Measurements from ENCODE around the gene PRSS8.

Gene PRSS8

GRCh38 chr16:31083981-31084380, 51.5 kb downstream of the PRSS8 start:
- DNase-seq (ENCODE audit: low read depth in 1 of 2, low spot score in 1 of 2) = no peak

DNA sequence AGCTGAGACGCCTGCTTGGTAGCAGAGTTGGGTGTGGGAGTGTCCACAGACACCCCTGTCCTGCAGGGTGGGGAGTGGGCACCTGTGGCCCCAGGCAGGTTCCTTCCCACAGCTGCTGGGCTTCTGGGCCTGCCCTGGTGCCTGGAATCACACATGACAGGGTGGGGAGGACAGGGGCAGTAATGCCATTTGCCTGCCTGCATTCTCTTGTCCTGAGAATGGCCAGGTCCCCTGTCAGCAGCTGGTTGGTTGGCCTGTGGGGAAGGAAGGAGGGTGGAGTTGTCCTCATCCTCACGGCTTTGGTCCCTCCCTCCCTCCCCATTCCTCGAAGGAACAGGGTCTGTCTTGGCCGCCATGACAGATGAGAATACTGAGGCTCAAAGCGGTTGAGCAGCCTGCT, 52.0 kb downstream of the PRSS8 start:
- DNase-seq (ENCODE audit: low read depth in 1 of 2, low spot score in 1 of 2) = no peak

GRCh38 chr16:31083081-31083480, 52.4 kb downstream of the PRSS8 start:
- no peak for DNase-seq (ENCODE audit: low read depth in 1 of 2, low spot score in 1 of 2)

DNA sequence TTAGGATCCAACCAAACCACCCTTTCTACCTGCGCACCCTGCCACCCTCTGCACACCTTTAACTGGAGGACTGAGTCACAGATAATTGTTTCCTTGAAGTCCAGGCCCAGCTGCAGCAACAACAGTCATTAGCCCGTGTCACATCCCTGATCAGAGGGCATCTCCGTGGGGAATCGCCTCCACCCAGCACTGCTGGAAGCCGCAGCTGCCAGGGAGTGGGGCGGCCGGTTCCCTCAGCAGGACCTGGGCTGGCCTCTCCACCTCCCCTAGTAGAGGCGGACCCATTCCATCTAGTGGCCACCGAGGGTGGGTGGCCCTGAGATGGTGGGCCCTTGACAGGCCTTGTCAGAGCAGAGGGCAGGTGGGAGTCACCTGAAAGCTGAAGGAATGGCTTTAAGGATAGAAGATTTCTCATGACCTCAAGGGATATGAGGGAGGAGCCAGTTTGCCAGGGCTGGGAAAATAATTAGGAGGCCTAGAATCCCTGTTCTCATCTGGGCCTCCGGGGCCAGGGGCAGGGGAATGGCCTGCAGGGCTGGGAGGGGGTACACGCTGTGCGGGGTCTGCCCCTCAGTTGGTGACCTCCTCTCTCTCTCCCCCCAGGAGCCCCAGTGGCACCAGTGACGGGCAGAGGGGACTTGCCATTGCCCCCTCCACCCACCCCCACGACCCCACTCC, 53.0 kb downstream of the PRSS8 start:
- no peak for DNase-seq (ENCODE audit: low read depth in 1 of 2, low spot score in 1 of 2)

All from activated T-helper 1 cell treated with anti-CD3 and anti-CD28 coated beads, Interleukin-2, amount 50 U/mL, for 16 hours (primary cell).